Uterus (tissue), 2 donors: ENCODE results near the gene POLR2E.

Experiments
- CTCF ChIP-seq, 4 experiments: fragments of 200-600 bp in 2 of 4; fragments of 450-650 bp in 2 of 4; sonication (generic) in 2 of 4; IDR thresholded peaks; one replicate each; pipeline ENCODE4 v1.5.1; 2016 to 2019; ENCODE audit warnings: antibody characterized with exemption in 4 of 4, mild to moderate bottlenecking in 2 of 4, moderate library complexity in 1 of 4
- POLR2A ChIP-seq, 2 donors: fragments of 450-650 bp; IDR thresholded peaks; one replicate each; pipeline ENCODE4 v1.6.1; 2016; ENCODE audit warnings: antibody characterized with exemption in 2 of 2, mild to moderate bottlenecking in 1 of 2, moderate library complexity in 1 of 2

- TF ChIP-seq CTCF (IDR thresholded peaks at IDR 0.05) (no peak), POLR2A (IDR thresholded peaks at IDR 0.05) (no peak)
Measured at GRCh38 chr19:1049800-1050199, 45.4 kb downstream of the POLR2E start.
